GM23248 (cell line): ENCODE results near the gene CHST8. TPM values are rescaled to one million over a fixed set of nuclear protein-coding genes. Genes with fewer than 3 reads are reported as not detected.
"Not testable (repeated sequence)": the region's sequence is repeated elsewhere in the genome, so short reads cannot be mapped to it uniquely, and the experiment has no call there.

Experiments
- DNase-seq: peaks from one replicate; pipeline ENCODE4 v3.0.0-alpha.2; 2015
- H2AFZ ChIP-seq: fragments of 200-600 bp; sonication (generic); 2 replicates; pipeline ENCODE4 v1.6.1; 2016; ENCODE audit warnings: antibody characterized with exemption
- H3F3A ChIP-seq: fragments of 200-600 bp; sonication (generic); 2 replicates; pipeline ENCODE4 v1.6.1; 2016; ENCODE audit warnings: mild to moderate bottlenecking, antibody characterized with exemption, mixed run types; ENCODE audit not compliant: insufficient read depth
- H3K27ac ChIP-seq: fragments of 200-600 bp; sonication (generic); 2 replicates; pipeline ENCODE4 v1.5.1; 2016; ENCODE audit warnings: mild to moderate bottlenecking
- H3K27me3 ChIP-seq: fragments of 200-600 bp; sonication (generic); replicated peaks from 2 replicates; pipeline ENCODE4 v1.6.1; 2016; ENCODE audit warnings: mild to moderate bottlenecking; ENCODE audit not compliant: insufficient read depth
- H3K36me3 ChIP-seq: fragments of 200-600 bp; sonication (generic); 2 replicates; pipeline ENCODE4 v1.6.1; 2016; ENCODE audit warnings: low read depth, mild to moderate bottlenecking
- H3K4me1 ChIP-seq: fragments of 200-600 bp; sonication (generic); 2 replicates; pipeline ENCODE4 v1.6.1; 2016; ENCODE audit warnings: mild to moderate bottlenecking; ENCODE audit not compliant: insufficient read depth
- H3K4me2 ChIP-seq: fragments of 200-600 bp; sonication (generic); one replicate; pipeline ENCODE4 v1.6.1; 2016; ENCODE audit warnings: mild to moderate bottlenecking; ENCODE audit not compliant: unreplicated experiment
- H3K4me3 ChIP-seq: fragments of 200-600 bp; sonication (generic); 2 replicates; pipeline ENCODE4 v1.5.1; 2016; ENCODE audit warnings: mild to moderate bottlenecking
- H3K79me2 ChIP-seq: fragments of 200-600 bp; sonication (generic); 2 replicates; pipeline ENCODE4 v1.6.1; 2016; ENCODE audit warnings: mild to moderate bottlenecking; ENCODE audit not compliant: insufficient read depth
- H3K9ac ChIP-seq: fragments of 200-600 bp; sonication (generic); 2 replicates; pipeline ENCODE4 v1.6.1; 2016; ENCODE audit warnings: mild to moderate bottlenecking
- H3K9me2 ChIP-seq: fragments of 200-600 bp; sonication (generic); 2 replicates; pipeline ENCODE4 v1.6.1; 2016; ENCODE audit warnings: mixed run types, mild to moderate bottlenecking, moderate library complexity; ENCODE audit not compliant: insufficient read depth
- H3K9me3 ChIP-seq: fragments of 200-600 bp; sonication (generic); one replicate; pipeline ENCODE4 v1.6.1; 2017; ENCODE audit warnings: low read depth
- H4K20me1 ChIP-seq: fragments of 200-600 bp; sonication (generic); 2 replicates; pipeline ENCODE4 v1.6.0; 2016; ENCODE audit not compliant: insufficient read depth
- EZH2 ChIP-seq: fragments of 200-600 bp; sonication (generic); IDR thresholded peaks from 2 replicates; pipeline ENCODE4 v1.6.1; 2018; ENCODE audit warnings: antibody characterized with exemption, mild to moderate bottlenecking; ENCODE audit not compliant: insufficient read depth, poor library complexity, severe bottlenecking
- EZH2phosphoT487 ChIP-seq: fragments of 200-600 bp; sonication (generic); IDR thresholded peaks from 2 replicates; pipeline ENCODE4 v1.6.1; 2018; ENCODE audit warnings: antibody characterized with exemption, moderate library complexity, mild to moderate bottlenecking, low read depth; ENCODE audit not compliant: insufficient read depth
- WGBS, 2 experiments: methylation state at CpG; one replicate each; pipeline ENCODE4 v1.1.6; 2015 to 2017; ENCODE audit warnings: low lambda C conversion rate in 2 of 2, low coverage in 1 of 2; ENCODE audit errors: missing lambda C conversion rate in 2 of 2; 5-methylcytosine and 5-hydroxymethylcytosine counted together
- in situ Hi-C: fragments of 300-500 bp; cut with MboI; formaldehyde crosslinking; loops from 2 replicates; pipeline ENCODE4 v1.15.0; 2020
- polyA plus RNA-seq: library from polyadenylated mRNA; unstranded; fragments of >200 nt; fragmentation: Nextera tagmentation; extraction: Ambion mirVana; gene quantifications from 2 replicates; pipeline ENCODE4 v1.2.1, GENCODE V29; 2016
- total RNA-seq: library from RNA; depleted of rRNA; stranded (reverse); fragments of >200 nt; shearing (Covaris generic); gene quantifications from 2 replicates; pipeline ENCODE4 v1.2.3, GENCODE V29; 2014

Gene CHST8
- total and polyA plus RNA-seq, 2 experiments from 2014 or later = 0.30 to 1.1 TPM

DNA sequence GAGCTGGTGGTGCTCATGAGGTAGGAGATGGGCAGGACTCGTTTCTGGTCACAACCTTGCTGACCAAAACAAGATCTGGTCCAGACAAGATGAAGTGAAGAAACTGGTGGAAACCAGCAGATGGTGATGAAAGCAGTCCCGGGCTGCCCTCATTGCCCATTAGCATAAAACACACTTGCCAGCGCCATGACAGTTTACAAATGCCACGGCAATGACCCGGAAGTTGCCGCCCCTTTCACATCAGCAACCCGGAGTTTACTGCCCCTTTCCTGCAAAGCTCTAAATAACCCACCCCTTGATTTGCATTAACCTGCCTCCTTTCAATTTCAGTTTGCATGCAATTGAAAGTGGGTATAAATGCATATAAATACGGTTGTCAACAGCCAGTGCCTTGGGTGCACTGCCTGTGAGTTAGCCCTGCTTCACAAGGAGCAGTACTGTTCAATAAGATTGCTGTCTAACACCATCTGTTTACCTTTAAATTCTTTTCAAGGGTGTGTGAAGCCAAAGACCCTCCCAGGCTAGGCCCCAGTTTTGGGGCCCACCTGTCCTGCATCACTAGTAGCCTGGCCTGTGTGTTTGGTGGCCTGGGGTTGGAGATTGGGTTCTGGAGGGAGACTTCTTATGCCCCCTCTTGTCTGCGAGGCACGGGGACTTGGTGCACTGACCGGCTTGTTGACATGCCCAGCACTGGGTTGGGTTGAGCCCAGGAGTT is 38.8 kb downstream of the CHST8 start:
- TF ChIP-seq EZH2phosphoT487 = no peak
- no peak for TF ChIP-seq EZH2
- H3K27ac ChIP-seq = no peak overlapping the region

GRCh38 chr19:33661336-33661735 is 39.6 kb downstream of the CHST8 start:
- H3K9me2 ChIP-seq = no peaks in the 10 kb centered on the region
- no peaks in the 10 kb centered on the region; the same call in 1 of the 2 replicates for H3K27me3 ChIP-seq
- no peak overlapping the region for H3K9ac ChIP-seq
- TF ChIP-seq EZH2 (no peak), EZH2phosphoT487 (no peak)
- no peak overlapping the region for H2AFZ ChIP-seq
- 25 to 32% methylated on average over 7 of the region's 7 CpGs for WGBS, 2 experiments
- in situ Hi-C loops = no loop called here
- no peak overlapping the region for H3K4me2 ChIP-seq
- H3K9me3 ChIP-seq = no peaks in the 10 kb centered on the region
- H3K4me3 ChIP-seq = no peak overlapping the region
- no peaks in the 10 kb centered on the region for H3K79me2 ChIP-seq
- no peaks in the 10 kb centered on the region for H4K20me1 ChIP-seq
- H3F3A ChIP-seq = no peaks in the 10 kb centered on the region
- no peak for DNase-seq
- H3K27ac ChIP-seq = no peak overlapping the region
- peaks cover 6% of the 10 kb centered on the region; the same call in 1 of the 2 replicates for H3K4me1 ChIP-seq
- H3K36me3 ChIP-seq = no peaks in the 10 kb centered on the region

More for the DNA sequence above, 38.8 kb downstream of the CHST8 start:
- no peaks in the 10 kb centered on the region; the same call in 1 of the 2 replicates for H3K27me3 ChIP-seq
- 24 to 31% methylated on average over 11 of the region's 11 CpGs for WGBS, 2 experiments
- no peak overlapping the region for H3K9ac ChIP-seq
- H3K4me3 ChIP-seq = no peak overlapping the region
- peaks cover 6% of the 10 kb centered on the region; the same call in 1 of the 2 replicates for H3K4me1 ChIP-seq
- in situ Hi-C loops = no loop called here
- no peaks in the 10 kb centered on the region for H3K79me2 ChIP-seq
- no peak overlapping the region for H2AFZ ChIP-seq
- H3K36me3 ChIP-seq = no peaks in the 10 kb centered on the region
- H3F3A ChIP-seq = no peaks in the 10 kb centered on the region
- H3K9me2 ChIP-seq = no peaks in the 10 kb centered on the region
- no peaks in the 10 kb centered on the region for H4K20me1 ChIP-seq
- no peak overlapping the region for H3K4me2 ChIP-seq
- no peaks in the 10 kb centered on the region for H3K9me3 ChIP-seq
- DNase-seq = no peak

GRCh38 chr19:33662391-33663092 is 40.8 kb downstream of the CHST8 start:
- 24 to 34% methylated on average over 11 of the region's 11 CpGs for WGBS, 2 experiments
- no peak for TF ChIP-seq EZH2phosphoT487
- TF ChIP-seq EZH2 = no peak
- Histone ChIP-seq H3K36me3 (no peaks in the 10 kb centered on the region), H3K9me2 (no peaks in the 10 kb centered on the region), H3K4me2 (no peak overlapping the region), H4K20me1 (no peaks in the 10 kb centered on the region), H3K4me3 (no peak overlapping the region), H3K9ac (no peak overlapping the region), H3K4me1 (peaks cover 6% of the 10 kb centered on the region; the same call in 1 of the 2 replicates), H2AFZ (no peak overlapping the region), H3K9me3 (no peaks in the 10 kb centered on the region), H3F3A (no peaks in the 10 kb centered on the region), H3K27ac (no peak overlapping the region), H3K27me3 (no peaks in the 10 kb centered on the region; the same call in 1 of the 2 replicates), H3K79me2 (no peaks in the 10 kb centered on the region)
- in situ Hi-C loops = no loop called here
- peak; percentile 49 for DNase-seq

- 26 to 31% methylated on average over 9 of the region's 9 CpGs for WGBS, 2 experiments
- not testable (repeated sequence) for H3K4me1 ChIP-seq
Observed at GRCh38 chr19:33663316-33663715, 41.6 kb downstream of the CHST8 start.

More at GRCh38 chr19:33663316-33663715, 41.6 kb downstream of the CHST8 start:
- H3K4me2 ChIP-seq, H3K9ac ChIP-seq, H4K20me1 ChIP-seq, H3F3A ChIP-seq, H3K4me3 ChIP-seq, H3K27me3 ChIP-seq, H3K9me2 ChIP-seq, H3K27ac ChIP-seq, H2AFZ ChIP-seq, H3K9me3 ChIP-seq, in situ Hi-C loops, H3K36me3 ChIP-seq, H3K79me2 ChIP-seq, DNase-seq: not testable (repeated sequence)
